OCI-LY3 (cell line): Measurements from ENCODE around the gene KLK8.

Experiments
- H2AFZ ChIP-seq: fragments of 200-600, 300-600 bp; shearing (Covaris generic); 2 replicates; pipeline ENCODE4 v1.6.0; 2014; ENCODE audit warnings: antibody characterized with exemption, low read depth, low read length
- H3K27ac ChIP-seq: fragments of 200-600, 300-600 bp; sonication (generic); 2 replicates; pipeline ENCODE4 v1.5.1; 2014; ENCODE audit warnings: mild to moderate bottlenecking, low read length, moderate library complexity, mixed read lengths
- H3K27me3 ChIP-seq: fragments of 200-600, 300-600 bp; sonication (generic); 2 replicates; pipeline ENCODE4 v1.6.1; 2014; ENCODE audit warnings: low read depth, low read length, mixed read lengths
- H3K36me3 ChIP-seq: fragments of 200-600, 300-600 bp; sonication (generic); replicated peaks from 2 replicates; pipeline ENCODE3; 2014; ENCODE audit warnings: low read depth, low read length, mixed read lengths
- H3K4me1 ChIP-seq: fragments of 300-600, 200-600 bp; sonication (generic); 2 replicates; pipeline ENCODE4 v1.6.1; 2014; ENCODE audit warnings: low read length, mixed read lengths
- H3K4me2 ChIP-seq: fragments of 200-600, 300-600 bp; sonication (generic); 2 replicates; pipeline ENCODE4 v1.6.1; 2014; ENCODE audit warnings: low read length, mixed read lengths
- H3K4me3 ChIP-seq: fragments of 300-600, 200-600 bp; sonication (generic); 2 replicates; pipeline ENCODE4 v1.5.1; 2014; ENCODE audit warnings: antibody characterized with exemption, mild to moderate bottlenecking, low read length, moderate library complexity
- H3K79me2 ChIP-seq: fragments of 300-600, 200-600 bp; shearing (Covaris generic); 2 replicates; pipeline ENCODE4 v1.6.1; 2014; ENCODE audit warnings: mild to moderate bottlenecking, low read length, mixed read lengths
- H3K9ac ChIP-seq: fragments of 300-600, 200-600 bp; shearing (Covaris generic); 2 replicates; pipeline ENCODE4 v1.6.0; 2014; ENCODE audit warnings: mild to moderate bottlenecking, low read length, moderate library complexity
- H3K9me3 ChIP-seq: fragments of 200-600, 300-600 bp; shearing (Covaris generic); 2 replicates; pipeline ENCODE4 v1.6.1; 2014; ENCODE audit warnings: low read length, mixed read lengths; ENCODE audit not compliant: insufficient read depth
- H4K20me1 ChIP-seq: fragments of 200-600, 300-600 bp; sonication (generic); 2 replicates; pipeline ENCODE4 v1.6.1; 2016; ENCODE audit warnings: low read length, mixed read lengths; ENCODE audit not compliant: insufficient read depth
- CTCF ChIP-seq: fragments of 200-600, 300-600 bp; sonication (generic); IDR thresholded peaks from 2 replicates; pipeline ENCODE4 v1.5.1; 2014; ENCODE audit warnings: antibody characterized with exemption, low read length, low read depth
- EZH2phosphoT487 ChIP-seq: fragments of 200-600 bp; shearing (Covaris generic); IDR thresholded peaks from 2 replicates; pipeline ENCODE4 v1.6.1; 2018; ENCODE audit warnings: antibody characterized with exemption, mixed run types, low read depth

KLK8 gene

GRCh38 chr19:51030631-51031030, 29.2 kb upstream of the KLK8 start:
- Histone ChIP-seq H3K9me3 (no peaks in the 10 kb centered on the region), H3K4me2 (no peak overlapping the region), H3K9ac (no peak overlapping the region), H4K20me1 (no peaks in the 10 kb centered on the region), H3K79me2 (no peaks in the 10 kb centered on the region), H3K4me1 (no peaks in the 10 kb centered on the region), H3K4me3 (no peak overlapping the region), H3K27me3 (peaks cover 8% of the 10 kb centered on the region; the same call in 1 of the 2 replicates), H3K27ac (no peak overlapping the region), H3K36me3 (no peaks in the 10 kb centered on the region), H2AFZ (no peak overlapping the region)
- TF ChIP-seq EZH2phosphoT487: no peak

- Histone ChIP-seq H3K4me2 (no peak overlapping the region), H3K4me3 (no peak overlapping the region), H3K27me3 (peaks cover 12% of the 10 kb centered on the region; the same call in 1 of the 2 replicates), H3K27ac (no peak overlapping the region), H4K20me1 (no peaks in the 10 kb centered on the region), H3K36me3 (no peaks in the 10 kb centered on the region), H3K4me1 (no peaks in the 10 kb centered on the region), H2AFZ (no peak overlapping the region), H3K9ac (no peak overlapping the region), H3K9me3 (no peaks in the 10 kb centered on the region), H3K79me2 (no peaks in the 10 kb centered on the region)
- TF ChIP-seq EZH2phosphoT487 (no peak), CTCF (no peak)
These were observed 28.3 kb upstream of the KLK8 start for GRCh38 chr19:51029718-51030117.

- Histone ChIP-seq H3K4me1 (no peaks in the 10 kb centered on the region), H3K36me3 (no peaks in the 10 kb centered on the region), H4K20me1 (no peaks in the 10 kb centered on the region), H3K9me3 (no peaks in the 10 kb centered on the region), H3K79me2 (no peaks in the 10 kb centered on the region), H3K27me3 (peaks cover 14% of the 10 kb centered on the region; the same call in 1 of the 2 replicates), H3K27ac (no peak overlapping the region), H3K4me3 (no peak overlapping the region), H3K4me2 (no peak overlapping the region), H2AFZ (no peak overlapping the region), H3K9ac (no peak overlapping the region)
- no peak for TF ChIP-seq EZH2phosphoT487
- no peak for TF ChIP-seq CTCF
These were observed 26.5 kb upstream of the KLK8 start for GRCh38 chr19:51027873-51028272.

- no peaks in the 10 kb centered on the region for H3K4me1 ChIP-seq
- no peak overlapping the region for H3K9ac ChIP-seq
- no peak overlapping the region for H3K27ac ChIP-seq
- H2AFZ ChIP-seq: no peak overlapping the region
- H3K27me3 ChIP-seq: peaks cover 14% of the 10 kb centered on the region; the same call in 1 of the 2 replicates
- no peaks in the 10 kb centered on the region for H4K20me1 ChIP-seq
- no peak for TF ChIP-seq CTCF
- no peak for TF ChIP-seq EZH2phosphoT487
- H3K9me3 ChIP-seq: no peaks in the 10 kb centered on the region
- H3K79me2 ChIP-seq: no peaks in the 10 kb centered on the region
- no peak overlapping the region for H3K4me2 ChIP-seq
- no peaks in the 10 kb centered on the region for H3K36me3 ChIP-seq
- H3K4me3 ChIP-seq: no peak overlapping the region
These were observed 25.9 kb upstream of the KLK8 start for GRCh38 chr19:51027126-51027806.
